Peyer's patch (tissue), 4 donors: ENCODE data around the gene LPGAT1. TPM values are rescaled to one million over a fixed set of nuclear protein-coding genes. Genes with fewer than 3 reads are reported as not detected.
"Not testable (repeated sequence)": the region's sequence is repeated elsewhere in the genome, so short reads cannot be mapped to it uniquely, and the experiment has no call there.

ENCODE experiments used
- DNase-seq, 3 donors: peaks; one replicate each; pipeline ENCODE4 v3.0.0-alpha.2; 2017 to 2019
- H3K27ac ChIP-seq, 4 donors: fragments of 200-600 bp; sonication (generic); one replicate each; pipeline ENCODE4 v1.5.1; 2016 to 2019
- H3K27me3 ChIP-seq, 2 donors: fragments of 200-600 bp; sonication (generic); one replicate each; pipeline ENCODE4 v1.5.1; 2019
- H3K36me3 ChIP-seq, 3 donors: fragments of 200-600 bp; sonication (generic); one replicate each; pipeline ENCODE4 v1.5.1; 2016 to 2019
- H3K4me1 ChIP-seq, 4 donors: fragments of 200-600 bp; sonication (generic); one replicate each; pipeline ENCODE4 v1.5.1; 2016 to 2019
- H3K4me3 ChIP-seq, 4 donors: fragments of 200-600 bp; sonication (generic); 1 replicate in 3 of 4; 2 replicates in 1 of 4; pipeline ENCODE4 v1.5.1; 2016 to 2019; ENCODE audit warnings: mild to moderate bottlenecking in 1 of 4
- H3K9me3 ChIP-seq, 4 donors: fragments of 200-600 bp; sonication (generic); one replicate each; pipeline ENCODE4 v1.5.1; 2016 to 2019; ENCODE audit warnings: mild to moderate bottlenecking in 1 of 4
- POLR2A ChIP-seq, 2 donors: fragments of 450-650 bp; IDR thresholded peaks; one replicate each; pipeline ENCODE4 v1.5.1; 2017; ENCODE audit warnings: antibody characterized with exemption in 2 of 2, mild to moderate bottlenecking in 2 of 2, moderate library complexity in 2 of 2
- total RNA-seq, 4 donors: library from RNA; depleted of rRNA; stranded (reverse); fragments of >200 nt; gene quantifications; one replicate each; pipeline ENCODE4 v1.1.0, GENCODE V29; 2016
- TF ChIP-seq, protein P1 (sequence below), 6 experiments: fragments of 450-650 bp in 4 of 6; fragments of 200-600 bp in 2 of 6; sonication (generic) in 1 of 6; IDR thresholded peaks; one replicate each; pipeline ENCODE4 v1.5.1; 2017 to 2019; ENCODE audit warnings: antibody characterized with exemption in 6 of 6, mild to moderate bottlenecking in 3 of 6, moderate library complexity in 1 of 6

LPGAT1 gene
- 100 to 1,000 TPM in 3 of 4 donors, 10 to 100 TPM in 1; 18.2 to 171 (median 138) TPM for total RNA-seq

DNA sequence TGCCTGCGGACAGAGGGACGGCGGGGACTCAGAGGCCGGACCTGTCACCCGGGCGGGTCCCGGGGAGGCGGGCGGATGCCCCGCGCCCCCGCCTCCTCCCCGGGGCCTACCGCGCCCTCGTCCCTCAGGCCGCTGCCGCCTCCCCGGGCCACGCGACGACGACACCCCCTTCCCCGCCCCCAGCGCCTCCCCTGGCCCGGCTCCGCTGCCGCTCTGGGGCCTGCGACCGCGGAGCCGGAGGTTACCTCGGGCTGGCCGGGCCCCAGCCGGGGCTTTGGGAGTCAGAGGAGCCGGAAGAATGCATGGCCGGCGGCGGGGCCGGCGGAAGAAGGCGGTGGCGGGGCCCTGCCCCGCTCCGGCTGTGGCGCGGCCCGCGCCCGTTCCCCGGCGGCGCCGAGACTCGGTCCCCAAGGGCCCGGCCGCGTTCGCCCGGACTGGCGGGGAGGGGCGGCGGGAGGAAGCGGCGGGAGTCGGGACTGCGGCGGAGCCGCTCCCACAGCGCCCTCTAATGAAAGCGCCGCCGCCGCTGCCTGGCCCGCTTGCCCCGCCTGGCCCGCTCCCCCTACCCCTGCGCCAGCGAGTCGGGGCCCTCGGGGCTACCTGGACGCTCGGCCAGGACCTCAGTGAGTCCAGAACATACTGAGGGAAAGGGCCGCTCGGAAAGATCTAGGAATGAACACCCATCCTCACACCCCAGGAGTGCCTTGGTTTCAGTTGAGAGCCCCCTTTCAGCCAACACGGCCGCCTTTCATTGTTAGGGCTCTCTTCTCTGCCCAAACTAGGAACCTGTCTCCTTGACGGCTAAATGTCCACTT, at the start of gene LPGAT1:
LPGAT1 (minus strand) TSS at position 436 of the 815 bp plus-strand sequence. CDS start 1,467 bp downstream, outside the sequence.
- H3K4me1 ChIP-seq = peaks cover 0 to 23% (median 0%) of the 10 kb centered on the region in 4 donors
- TF ChIP-seq POLR2A (IDR thresholded peaks at IDR 0.05) = peak; percentile 16 to 42
- TF ChIP-seq, protein P1, sequence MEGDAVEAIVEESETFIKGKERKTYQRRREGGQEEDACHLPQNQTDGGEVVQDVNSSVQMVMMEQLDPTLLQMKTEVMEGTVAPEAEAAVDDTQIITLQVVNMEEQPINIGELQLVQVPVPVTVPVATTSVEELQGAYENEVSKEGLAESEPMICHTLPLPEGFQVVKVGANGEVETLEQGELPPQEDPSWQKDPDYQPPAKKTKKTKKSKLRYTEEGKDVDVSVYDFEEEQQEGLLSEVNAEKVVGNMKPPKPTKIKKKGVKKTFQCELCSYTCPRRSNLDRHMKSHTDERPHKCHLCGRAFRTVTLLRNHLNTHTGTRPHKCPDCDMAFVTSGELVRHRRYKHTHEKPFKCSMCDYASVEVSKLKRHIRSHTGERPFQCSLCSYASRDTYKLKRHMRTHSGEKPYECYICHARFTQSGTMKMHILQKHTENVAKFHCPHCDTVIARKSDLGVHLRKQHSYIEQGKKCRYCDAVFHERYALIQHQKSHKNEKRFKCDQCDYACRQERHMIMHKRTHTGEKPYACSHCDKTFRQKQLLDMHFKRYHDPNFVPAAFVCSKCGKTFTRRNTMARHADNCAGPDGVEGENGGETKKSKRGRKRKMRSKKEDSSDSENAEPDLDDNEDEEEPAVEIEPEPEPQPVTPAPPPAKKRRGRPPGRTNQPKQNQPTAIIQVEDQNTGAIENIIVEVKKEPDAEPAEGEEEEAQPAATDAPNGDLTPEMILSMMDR (IDR thresholded peaks at IDR 0.05) = peak; percentile 17 to 69 (median 64)
- H3K4me3 ChIP-seq = peak within 1 kb of the TSS; percentile 87 to 93 (median 90)
- H3K27me3 ChIP-seq = no peaks in the 10 kb centered on the region
- H3K9me3 ChIP-seq = no peaks in the 10 kb centered on the region
- no peaks in the 10 kb centered on the region for H3K36me3 ChIP-seq
- DNase-seq = peak; percentile 73 to 88 (median 88)
- H3K27ac ChIP-seq = peak within 1 kb of the TSS; percentile 90 to 95 (median 92)

GRCh38 chr1:211879475-211879874, 48.9 kb upstream of the LPGAT1 start:
- Histone ChIP-seq H3K4me1 (no peaks in the 10 kb centered on the region), H3K9me3 (no peaks in the 10 kb centered on the region), H3K27ac (no peak overlapping the region), H3K4me3 (no peak overlapping the region), H3K36me3 (no peaks in the 10 kb centered on the region), H3K27me3 (no peaks in the 10 kb centered on the region)
- DNase-seq = no peak
- TF ChIP-seq, protein P1 (IDR thresholded peaks at IDR 0.05) = no peak
- no peak for TF ChIP-seq POLR2A (IDR thresholded peaks at IDR 0.05)

GRCh38 chr1:211876851-211877590, 46.5 kb upstream of the LPGAT1 start:
- no peaks in the 10 kb centered on the region for H3K4me1 ChIP-seq
- H3K9me3 ChIP-seq = no peaks in the 10 kb centered on the region
- no peak overlapping the region for H3K4me3 ChIP-seq
- no peaks in the 10 kb centered on the region for H3K27me3 ChIP-seq
- H3K27ac ChIP-seq = no peak overlapping the region
- DNase-seq = no peak
- no peaks in the 10 kb centered on the region for H3K36me3 ChIP-seq
- TF ChIP-seq, protein P1 (IDR thresholded peaks at IDR 0.05) = no peak
- TF ChIP-seq POLR2A (IDR thresholded peaks at IDR 0.05) = no peak

DNA sequence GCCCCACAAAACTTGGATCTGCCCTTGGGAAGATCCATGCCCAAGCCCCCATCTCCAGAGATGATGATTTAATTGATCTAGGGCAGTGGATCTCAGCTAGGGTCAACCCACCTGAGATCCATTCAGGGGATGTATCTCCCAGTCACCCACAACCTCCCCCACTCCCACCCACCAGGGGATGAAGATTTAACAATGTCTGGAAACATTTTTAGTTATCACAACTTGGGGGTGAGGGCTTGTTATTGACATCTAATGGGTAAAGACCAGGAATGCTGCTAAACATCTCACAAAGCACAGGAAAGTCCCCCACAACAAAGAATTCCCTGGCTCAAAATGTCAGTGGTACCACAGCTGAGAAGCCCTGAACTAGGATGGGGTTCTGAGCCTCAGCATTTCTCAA, 45.0 kb upstream of the LPGAT1 start:
- DNase-seq = no peak
- H3K4me3 ChIP-seq = no peak overlapping the region
- H3K36me3 ChIP-seq = no peaks in the 10 kb centered on the region
- TF ChIP-seq POLR2A (IDR thresholded peaks at IDR 0.05) = no peak
- TF ChIP-seq, protein P1 (IDR thresholded peaks at IDR 0.05) = no peak
- H3K4me1 ChIP-seq = no peaks in the 10 kb centered on the region
- H3K27ac ChIP-seq = no peak overlapping the region
- H3K27me3 ChIP-seq = no peaks in the 10 kb centered on the region
- H3K9me3 ChIP-seq = no peaks in the 10 kb centered on the region

DNA sequence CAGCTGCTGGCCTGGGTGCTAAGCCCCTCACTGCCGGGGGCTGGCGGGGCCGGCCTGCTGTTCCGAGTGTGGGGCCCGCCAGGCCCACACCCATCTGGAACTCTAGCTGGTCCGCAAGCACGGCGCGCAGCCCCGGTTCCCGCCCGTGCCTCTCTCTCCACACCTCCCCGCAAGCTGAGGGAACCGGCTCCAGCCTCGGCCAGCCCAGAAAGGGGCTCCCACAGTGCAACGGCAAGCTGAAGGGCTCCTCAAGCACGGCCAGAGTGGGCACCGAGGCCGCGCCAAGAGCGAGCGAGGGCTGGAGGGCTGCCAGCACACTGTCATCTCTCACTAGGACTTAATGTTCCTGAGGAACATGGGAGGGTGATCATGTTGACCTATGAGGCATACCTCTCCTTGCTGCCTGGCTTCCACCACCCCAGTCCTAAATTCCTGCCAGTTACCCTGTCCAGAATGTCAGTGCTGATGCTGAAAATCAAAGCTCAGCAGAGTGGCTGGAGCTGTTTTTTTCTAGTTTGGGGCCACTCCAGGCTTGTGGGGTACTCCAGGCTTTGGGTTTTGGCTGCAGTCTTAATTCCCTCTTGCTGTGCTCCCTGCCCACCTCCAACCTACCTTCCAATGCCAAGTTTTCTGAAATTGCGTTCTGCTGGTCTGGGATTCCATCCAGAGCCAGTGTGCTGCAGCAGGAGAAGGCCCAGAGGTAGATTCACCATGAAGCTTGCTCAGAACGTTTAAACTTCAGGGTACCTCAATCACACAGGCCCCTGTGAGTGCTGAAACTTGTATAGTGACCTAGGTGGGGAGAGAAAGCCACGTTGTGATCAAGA, 44.2 kb upstream of the LPGAT1 start:
- Histone ChIP-seq H3K4me1 (no peaks in the 10 kb centered on the region), H3K27ac (no peak overlapping the region), H3K9me3 (no peaks in the 10 kb centered on the region), H3K27me3 (no peaks in the 10 kb centered on the region), H3K36me3 (no peaks in the 10 kb centered on the region), H3K4me3 (no peak overlapping the region)
- no peak for DNase-seq
- TF ChIP-seq POLR2A (IDR thresholded peaks at IDR 0.05) = no peak
- TF ChIP-seq, protein P1 (IDR thresholded peaks at IDR 0.05) = no peak

- not testable (repeated sequence) for H3K9me3 ChIP-seq, H3K4me3 ChIP-seq, H3K36me3 ChIP-seq, DNase-seq, H3K27ac ChIP-seq, H3K4me1 ChIP-seq, H3K27me3 ChIP-seq
Observed at GRCh38 chr1:211873731-211874130, 43.2 kb upstream of the LPGAT1 start.
